ENCODE results near the gene PCDHGC4. TPM values are rescaled to one million over a fixed set of nuclear protein-coding genes. Genes with fewer than 3 reads are reported as not detected.

The PCDHGC4 gene
- total and polyA plus RNA-seq, 2 donors (not counting 3 experiments of a cell fraction or from before 2014, with no cell fraction given), result 0.25 to 2.1 TPM

- no TSS peak for BruUV-seq (replicated peaks)
- H3K9me1 ChIP-seq (replicated peaks; ENCODE audit: control insufficient read depth, extremely low read depth, insufficient read depth, low read length), result no peaks in the 10 kb centered on the region
- H3K36me3 ChIP-seq (ENCODE audit: control insufficient read depth in 2 of 2, extremely low read depth in 1 of 2, insufficient read depth in 2 of 2, low read length in 2 of 2), result no peaks in the 10 kb centered on the region
- no peak overlapping the region for H3K9ac ChIP-seq (replicated peaks; ENCODE audit: extremely low read depth, insufficient read depth, low read length)
- no peaks in the 10 kb centered on the region for H3K4me1 ChIP-seq (ENCODE audit: control insufficient read depth, extremely low read depth, insufficient read depth, low read length)
- TF ChIP-seq EZH2 (IDR thresholded peaks at IDR 0.05; ENCODE audit: borderline replicate concordance, low read depth, low read length, severe bottlenecking) (no peak), MYC (IDR thresholded peaks at IDR 0.05; ENCODE audit: low read depth, low read length) (no peak), FOS (IDR thresholded peaks at IDR 0.05; ENCODE audit: borderline replicate concordance, insufficient read depth, low read length) (no peak), POLR2A (IDR thresholded peaks at IDR 0.05; ENCODE audit: low read depth, low read length) (no peak), POLR2AphosphoS5 (IDR thresholded peaks at IDR 0.05; ENCODE audit: insufficient read depth, low read depth, low read length) (no peak), MAX (IDR thresholded peaks at IDR 0.05; ENCODE audit: insufficient read depth, insufficient read length) (no peak), GATA2 (IDR thresholded peaks at IDR 0.05; ENCODE audit: insufficient read depth, insufficient read length, low read depth, low read length) (no peak), CTCF (IDR thresholded peaks at IDR 0.05; ENCODE audit: extremely low read depth in 1 of 2, insufficient read depth in 1 of 2, low read depth in 1 of 2, low read length in 2 of 2) (no peak), JUN (IDR thresholded peaks at IDR 0.05; ENCODE audit: borderline replicate concordance, insufficient read depth, insufficient read length, low read depth) (no peak)
- H2AFZ ChIP-seq (ENCODE audit: low read depth, low read length), result no peak overlapping the region
- POLR2A ChIA-PET, result no interaction called here
- H3K4me2 ChIP-seq (ENCODE audit: insufficient read depth, low read length), result no peak overlapping the region
- peaks cover 0 to 4% of the 10 kb centered on the region in 2 experiments for H3K27me3 ChIP-seq (ENCODE audit: control insufficient read depth in 2 of 2, insufficient read depth in 2 of 2, low read length in 2 of 2)
- no peak overlapping the region for H3K27ac ChIP-seq (ENCODE audit: insufficient read depth, low read depth, low read length)
- FAIRE-seq (no peak), DNase-seq (ENCODE audit: low read depth, low spot score) (no peak)
- H3K9me3 ChIP-seq (replicated peaks; ENCODE audit: control insufficient read depth, insufficient read depth, low read length), result no peaks in the 10 kb centered on the region
- CTCF ChIA-PET, result interaction anchor here (2.6 kb wide), 1 partner anchor 10 kb away, joined by 16 read pairs; the partner anchor contains the start of gene PCDHGA12
- H4K20me1 ChIP-seq (replicated peaks; ENCODE audit: control insufficient read depth, extremely low read depth, insufficient read depth, low read length), result no peaks in the 10 kb centered on the region
- dilution Hi-C loops (cut with MboI; ENCODE audit: extremely low pct_ligation_motif_present, low sequenced_read_pairs), result no loop called here
- no peak overlapping the region for H3K4me3 ChIP-seq (replicated peaks in 1 of 3; ENCODE audit: insufficient read depth in 1 of 3, low read depth in 1 of 3, low read length in 3 of 3)
- intact Hi-C loops (cut with micrococcal nuclease), result no loop called here
- no peaks in the 10 kb centered on the region for H3K79me2 ChIP-seq (ENCODE audit: control insufficient read depth, insufficient read depth, low read length)
Measured at GRCh38 chr5:141440341-141440740, 44.5 kb upstream of the PCDHGC4 start.
